HEK293T (cell line): ENCODE measurements around the gene NRG3.

Experiments used
- CTCF ChIA-PET: fragments of 350-600 bp; formaldehyde crosslinking; extraction: SDS; loops from one replicate; lab custom pipeline; 2021; ENCODE audit warnings: antibody characterized with exemption, inconsistent platforms; lab: Yijun Ruan, JAX
- POLR2A ChIA-PET: fragments of 350-600 bp; formaldehyde crosslinking; extraction: SDS; loops from one replicate; lab custom pipeline; 2020; ENCODE audit warnings: antibody characterized with exemption, inconsistent platforms; lab: Yijun Ruan, JAX
- DNase-seq: peaks from one replicate; pipeline ENCODE4 v3.0.0; 2012; ENCODE audit warnings: mixed read lengths; ENCODE audit errors: extremely low spot score
- ARNT ChIP-seq: fragments of 450-650 bp; IDR thresholded peaks from 2 replicates; pipeline ENCODE4 v1.6.1; 2017; ENCODE audit warnings: mild to moderate bottlenecking
- BHLHE40 ChIP-seq: fragments of 450-650 bp; IDR thresholded peaks from 2 replicates; pipeline ENCODE4 v1.6.1; 2016; ENCODE audit warnings: mild to moderate bottlenecking, moderate library complexity, borderline replicate concordance
- CTBP1 ChIP-seq: fragments of 450-650 bp; IDR thresholded peaks from 2 replicates; pipeline ENCODE4 v1.6.1; 2016; ENCODE audit warnings: borderline replicate concordance
- ELF4 ChIP-seq: fragments of 450-650 bp; IDR thresholded peaks from 2 replicates; pipeline ENCODE4 v1.6.1; 2017; ENCODE audit warnings: antibody characterized with exemption
- FOXA1 ChIP-seq: fragments of 450-650 bp; IDR thresholded peaks from 2 replicates; pipeline ENCODE4 v1.6.1; 2016; ENCODE audit warnings: mild to moderate bottlenecking
- FOXK2 ChIP-seq: fragments of 450-650 bp; IDR thresholded peaks from 2 replicates; pipeline ENCODE4 v1.6.1; 2016; ENCODE audit warnings: mild to moderate bottlenecking
- FOXM1 ChIP-seq: fragments of 450-650 bp; IDR thresholded peaks from 2 replicates; pipeline ENCODE4 v1.6.1; 2017; ENCODE audit warnings: mild to moderate bottlenecking, borderline replicate concordance
- HDGF ChIP-seq: fragments of 450-650 bp; IDR thresholded peaks from 2 replicates; pipeline ENCODE4 v1.6.1; 2017; ENCODE audit warnings: antibody characterized with exemption, borderline replicate concordance
- L3MBTL2 ChIP-seq: fragments of 450-650 bp; conservative IDR thresholded peaks from 2 replicates; pipeline ENCODE4 v1.6.1; 2016; ENCODE audit warnings: mild to moderate bottlenecking
- LEF1 ChIP-seq: fragments of 450-650 bp; IDR thresholded peaks from 2 replicates; pipeline ENCODE4 v1.6.1; 2017; ENCODE audit warnings: mild to moderate bottlenecking, borderline replicate concordance
- NFRKB ChIP-seq: fragments of 450-650 bp; IDR thresholded peaks from 2 replicates; pipeline ENCODE4 v1.6.1; 2016; ENCODE audit warnings: mild to moderate bottlenecking, moderate library complexity
- SP1 ChIP-seq: fragments of 450-650 bp; IDR thresholded peaks from 2 replicates; pipeline ENCODE4 v1.6.1; 2017
- SUZ12 ChIP-seq: fragments of 450-650 bp; IDR thresholded peaks from 2 replicates; pipeline ENCODE4 v1.6.1; 2016; ENCODE audit warnings: mild to moderate bottlenecking
- TARDBP ChIP-seq: fragments of 450-650 bp; IDR thresholded peaks from 2 replicates; pipeline ENCODE4 v1.6.1; 2016
- ZNF384 ChIP-seq: fragments of 450-650 bp; IDR thresholded peaks from 2 replicates; pipeline ENCODE4 v1.6.1; 2016
- TF ChIP-seq, protein P1 (sequence below): fragments of 450-650 bp; IDR thresholded peaks from 2 replicates; pipeline ENCODE4 v1.6.1; 2016

The NRG3 gene

DNA sequence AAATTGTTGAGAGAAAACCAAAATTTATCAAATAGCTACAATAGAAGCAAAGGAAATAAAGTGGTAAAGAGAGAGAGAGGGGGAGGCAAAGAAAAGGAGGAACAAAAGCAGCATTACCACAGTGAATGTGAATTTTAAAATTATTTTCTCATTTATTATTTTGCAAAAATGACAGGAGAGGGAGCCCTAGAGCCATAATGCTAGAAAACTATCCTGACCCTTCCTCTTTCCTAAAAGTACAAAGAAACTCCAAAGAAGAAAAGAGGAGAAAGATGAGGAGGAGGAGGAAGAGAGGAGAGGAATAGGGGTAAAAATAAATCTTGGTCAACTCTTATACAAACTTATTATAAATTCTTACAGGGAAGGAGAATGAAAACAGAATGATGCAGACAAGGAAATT is 921.5 kb downstream of the NRG3 start:
- ChIA-PET POLR2A (no interaction called here), CTCF (interaction anchor here (0.8 to 1.2 kb wide), 3 partner anchors 79 to 1075 kb away, joined by 3 to 4 read pairs (median 4); no protein-coding TSS in a partner anchor)
- TF ChIP-seq LEF1 (no peak), SP1 (no peak), NFRKB (no peak), ARNT (no peak), SUZ12 (no peak), FOXM1 (no peak), ZNF384 (no peak), HDGF (no peak), BHLHE40 (no peak), FOXA1 (no peak), ELF4 (no peak), FOXK2 (no peak), L3MBTL2 (no peak), TARDBP (no peak), CTBP1 (no peak)
- TF ChIP-seq, protein P1, sequence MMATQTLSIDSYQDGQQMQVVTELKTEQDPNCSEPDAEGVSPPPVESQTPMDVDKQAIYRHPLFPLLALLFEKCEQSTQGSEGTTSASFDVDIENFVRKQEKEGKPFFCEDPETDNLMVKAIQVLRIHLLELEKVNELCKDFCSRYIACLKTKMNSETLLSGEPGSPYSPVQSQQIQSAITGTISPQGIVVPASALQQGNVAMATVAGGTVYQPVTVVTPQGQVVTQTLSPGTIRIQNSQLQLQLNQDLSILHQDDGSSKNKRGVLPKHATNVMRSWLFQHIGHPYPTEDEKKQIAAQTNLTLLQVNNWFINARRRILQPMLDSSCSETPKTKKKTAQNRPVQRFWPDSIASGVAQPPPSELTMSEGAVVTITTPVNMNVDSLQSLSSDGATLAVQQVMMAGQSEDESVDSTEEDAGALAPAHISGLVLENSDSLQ: no peak
- DNase-seq: no peak

DNA sequence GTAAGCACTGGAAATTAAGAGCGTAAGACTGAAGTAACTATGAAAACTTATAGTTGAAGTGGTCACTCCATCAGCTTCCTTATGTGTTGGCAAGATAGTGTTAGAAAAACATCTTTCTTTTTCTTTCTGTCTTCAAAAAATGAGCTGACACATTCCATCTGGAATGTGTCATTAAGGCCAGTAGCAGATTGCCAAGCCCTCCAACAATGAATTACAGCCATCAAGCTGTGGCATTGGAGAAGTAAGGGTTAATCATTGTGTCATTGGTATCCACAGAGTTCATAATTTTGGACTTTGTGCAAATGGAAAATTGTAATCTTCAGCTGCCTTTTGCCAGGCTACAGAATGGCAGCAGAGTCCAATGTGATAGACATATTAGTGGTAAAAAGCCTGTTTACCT is 926.3 kb downstream of the NRG3 start:
- no peak for DNase-seq
- no peak for TF ChIP-seq SUZ12
- TF ChIP-seq TARDBP: no peak
- TF ChIP-seq NFRKB: no peak
- TF ChIP-seq FOXA1: no peak
- TF ChIP-seq, protein P1: no peak
- TF ChIP-seq L3MBTL2: no peak
- no peak for TF ChIP-seq FOXK2
- no peak for TF ChIP-seq LEF1
- no peak for TF ChIP-seq HDGF
- TF ChIP-seq ARNT: no peak
- no peak for TF ChIP-seq ZNF384
- ChIA-PET CTCF (no interaction called here), POLR2A (no interaction called here)

DNA sequence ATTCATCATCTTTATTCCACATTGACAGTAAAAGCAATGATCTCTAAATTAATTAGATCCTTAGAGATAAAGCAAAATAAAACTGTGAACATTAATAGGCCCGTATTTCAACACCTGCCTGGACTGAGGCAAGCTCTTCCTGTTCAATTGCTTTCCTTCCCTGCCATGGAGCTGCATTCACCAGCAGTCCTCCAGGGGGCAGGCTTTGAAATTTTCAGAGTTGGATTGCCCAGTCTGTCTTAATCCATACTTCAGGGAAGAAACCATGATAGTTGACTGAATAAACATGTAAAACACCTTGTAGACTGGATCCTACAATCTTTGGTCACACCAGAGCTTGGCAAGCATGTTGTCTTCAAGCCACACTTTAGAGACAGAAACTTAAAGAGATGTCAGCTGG is 936.6 kb downstream of the NRG3 start:
- no peak for TF ChIP-seq ZNF384
- no peak for TF ChIP-seq ARNT
- no peak for TF ChIP-seq TARDBP
- TF ChIP-seq BHLHE40: no peak
- no peak for TF ChIP-seq FOXK2
- no peak for TF ChIP-seq NFRKB
- TF ChIP-seq FOXA1: no peak
- TF ChIP-seq HDGF: no peak
- no peak for TF ChIP-seq FOXM1
- TF ChIP-seq LEF1: no peak
- TF ChIP-seq CTBP1: no peak
- TF ChIP-seq, protein P1: no peak
- TF ChIP-seq L3MBTL2: no peak
- TF ChIP-seq SUZ12: no peak
- TF ChIP-seq ELF4: no peak
- TF ChIP-seq SP1: no peak
- CTCF ChIA-PET: interaction anchor here (0.7 kb wide), 1 partner anchor 1494 kb away, joined by 3 read pairs; no protein-coding TSS in a partner anchor
- POLR2A ChIA-PET: no interaction called here
- DNase-seq: peak; percentile 18

DNA sequence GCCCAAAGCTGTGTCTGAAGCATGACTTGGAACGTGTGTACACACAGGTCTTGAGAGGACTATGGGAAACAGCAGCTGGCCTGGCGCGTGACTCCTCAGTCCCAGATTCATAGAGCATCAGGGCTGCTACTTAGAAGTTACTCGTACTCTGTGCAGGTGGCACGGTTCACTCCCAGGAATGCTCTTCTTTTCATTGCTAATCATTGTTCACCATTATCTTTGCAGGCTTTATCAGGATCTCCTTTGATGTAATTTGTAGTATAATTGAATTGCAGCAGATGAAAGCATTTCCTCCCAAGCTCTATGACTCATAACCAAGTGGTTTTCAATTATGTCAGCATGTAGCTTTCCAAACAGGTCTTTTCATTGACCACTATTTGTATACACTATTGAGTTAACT is 938.9 kb downstream of the NRG3 start:
- POLR2A ChIA-PET: no interaction called here
- CTCF ChIA-PET: no interaction called here
- TF ChIP-seq ARNT: no peak
- TF ChIP-seq BHLHE40: no peak
- TF ChIP-seq SUZ12: no peak
- no peak for TF ChIP-seq FOXA1
- TF ChIP-seq FOXK2: no peak
- no peak for TF ChIP-seq L3MBTL2
- no peak for TF ChIP-seq NFRKB
- TF ChIP-seq, protein P1: no peak
- no peak for TF ChIP-seq HDGF
- no peak for TF ChIP-seq CTBP1
- TF ChIP-seq FOXM1: no peak
- TF ChIP-seq ELF4: no peak
- TF ChIP-seq SP1: no peak
- DNase-seq: no peak

DNA sequence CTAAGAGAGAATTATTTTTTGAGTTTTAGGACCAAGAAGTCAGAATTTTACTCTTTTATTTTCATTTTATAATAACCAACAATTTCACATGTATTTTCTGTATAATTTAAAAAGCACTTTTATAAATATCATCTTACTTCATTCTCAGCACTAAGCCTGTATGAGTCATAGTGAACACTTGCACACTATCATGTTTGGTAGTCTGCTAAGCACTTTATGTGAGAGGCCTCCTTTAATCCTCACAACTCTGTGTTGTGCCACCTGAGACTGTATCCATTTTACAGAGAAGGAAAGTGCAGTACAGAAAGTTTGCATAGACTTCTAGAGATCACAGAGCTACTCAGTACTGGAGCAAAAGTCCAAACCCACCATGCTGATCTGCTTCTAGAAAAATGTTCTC is 939.6 kb downstream of the NRG3 start:
- TF ChIP-seq NFRKB: no peak
- TF ChIP-seq FOXK2: no peak
- no peak for TF ChIP-seq ELF4
- no peak for TF ChIP-seq FOXM1
- no peak for TF ChIP-seq L3MBTL2
- TF ChIP-seq SP1: no peak
- no peak for TF ChIP-seq ZNF384
- no peak for TF ChIP-seq LEF1
- no peak for TF ChIP-seq CTBP1
- TF ChIP-seq, protein P1: no peak
- TF ChIP-seq TARDBP: no peak
- TF ChIP-seq FOXA1: no peak
- no peak for TF ChIP-seq HDGF
- no peak for TF ChIP-seq ARNT
- TF ChIP-seq BHLHE40: no peak
- no peak for TF ChIP-seq SUZ12
- no peak for DNase-seq
- ChIA-PET CTCF (no interaction called here), POLR2A (no interaction called here)
